IPS-NIHi7 (cell line): ENCODE measurements around the gene UBL7.

Experiments used
- DNase-seq: peaks from one replicate; pipeline ENCODE4 v3.0.0; 2012; ENCODE audit warnings: mixed read lengths; ENCODE audit errors: extremely low spot score

Gene UBL7

DNA sequence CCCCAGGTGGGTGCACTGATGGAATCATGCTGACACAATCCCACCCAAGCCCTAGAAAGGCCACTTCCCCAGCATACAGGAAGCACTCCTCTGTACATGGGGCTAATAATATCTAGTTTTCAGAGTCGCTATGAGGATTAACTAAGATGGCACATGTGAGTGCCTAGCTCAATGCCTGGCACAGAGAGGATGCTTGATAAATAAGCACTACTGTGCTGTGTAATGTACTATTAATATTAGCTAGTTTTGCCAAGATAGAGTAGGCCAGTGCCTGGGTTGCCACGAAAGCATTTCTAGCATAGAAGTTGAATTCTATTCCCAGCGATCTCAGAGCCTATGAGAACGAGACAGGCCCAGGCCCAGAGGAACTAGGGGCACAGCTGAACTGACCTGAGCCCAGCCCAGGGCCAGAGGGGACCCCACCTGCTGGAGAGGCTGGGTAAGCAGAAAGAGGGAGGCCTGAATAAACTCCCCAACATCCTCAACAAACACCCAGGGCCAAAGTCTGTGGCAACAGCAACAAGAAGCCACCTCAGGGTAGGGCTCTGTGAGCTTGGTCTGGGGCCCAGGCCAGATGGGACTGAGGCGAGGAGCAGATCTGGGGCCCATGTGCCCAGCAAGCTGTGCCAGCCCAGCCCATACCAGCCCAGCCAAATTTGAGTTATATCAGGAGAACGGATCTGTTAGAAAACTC lies 19.6 kb downstream of the UBL7 start:
- DNase-seq: no peak

DNA sequence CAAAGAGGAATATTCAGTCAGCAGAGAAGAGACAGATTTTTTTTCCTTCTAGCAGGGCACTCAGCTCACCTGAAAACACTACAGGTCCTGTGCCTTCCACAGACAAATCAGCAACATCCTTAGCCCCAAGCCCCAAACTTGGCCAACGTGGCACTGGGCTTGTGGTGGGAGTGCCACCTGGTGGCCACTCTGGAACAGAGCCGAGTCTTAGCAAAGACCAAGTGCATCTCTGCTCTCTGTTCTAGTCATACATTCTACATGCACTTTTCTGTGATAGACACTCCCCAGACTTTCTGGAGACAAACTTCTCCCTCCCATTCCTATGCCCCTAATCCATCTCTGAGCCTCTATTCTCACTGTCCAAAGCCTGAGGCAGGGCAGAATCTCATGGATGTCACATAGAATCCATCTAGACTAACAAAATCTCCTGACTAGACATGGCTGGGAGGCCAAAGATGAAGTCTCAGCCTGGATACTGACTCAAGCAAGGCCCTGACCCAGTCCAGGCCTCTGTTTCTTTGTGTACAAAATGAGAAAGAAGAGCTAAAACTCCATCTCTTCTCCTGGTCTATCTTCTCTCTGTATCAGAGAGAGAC lies 22.1 kb downstream of the UBL7 start:
- DNase-seq: peak; percentile 88

DNA sequence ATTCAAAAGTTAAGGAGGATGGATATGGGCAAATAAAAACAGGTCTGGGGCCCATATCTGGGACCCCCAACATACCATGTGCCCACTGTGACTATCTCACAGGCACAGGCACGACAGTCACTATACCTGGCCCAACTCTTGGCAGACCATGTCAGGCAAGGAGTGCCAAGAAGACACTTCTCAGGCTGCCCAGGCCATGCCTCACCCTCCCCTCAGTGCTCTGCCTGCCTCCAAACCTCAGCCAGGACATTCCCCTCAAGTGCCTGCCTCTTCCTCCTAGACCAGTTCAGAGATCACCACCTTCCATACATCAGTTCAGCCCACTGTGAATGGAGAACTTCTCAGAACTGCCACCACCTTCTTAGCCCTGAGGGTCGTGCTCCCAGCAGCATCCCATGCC lies 22.8 kb downstream of the UBL7 start:
- DNase-seq: no peak

DNA sequence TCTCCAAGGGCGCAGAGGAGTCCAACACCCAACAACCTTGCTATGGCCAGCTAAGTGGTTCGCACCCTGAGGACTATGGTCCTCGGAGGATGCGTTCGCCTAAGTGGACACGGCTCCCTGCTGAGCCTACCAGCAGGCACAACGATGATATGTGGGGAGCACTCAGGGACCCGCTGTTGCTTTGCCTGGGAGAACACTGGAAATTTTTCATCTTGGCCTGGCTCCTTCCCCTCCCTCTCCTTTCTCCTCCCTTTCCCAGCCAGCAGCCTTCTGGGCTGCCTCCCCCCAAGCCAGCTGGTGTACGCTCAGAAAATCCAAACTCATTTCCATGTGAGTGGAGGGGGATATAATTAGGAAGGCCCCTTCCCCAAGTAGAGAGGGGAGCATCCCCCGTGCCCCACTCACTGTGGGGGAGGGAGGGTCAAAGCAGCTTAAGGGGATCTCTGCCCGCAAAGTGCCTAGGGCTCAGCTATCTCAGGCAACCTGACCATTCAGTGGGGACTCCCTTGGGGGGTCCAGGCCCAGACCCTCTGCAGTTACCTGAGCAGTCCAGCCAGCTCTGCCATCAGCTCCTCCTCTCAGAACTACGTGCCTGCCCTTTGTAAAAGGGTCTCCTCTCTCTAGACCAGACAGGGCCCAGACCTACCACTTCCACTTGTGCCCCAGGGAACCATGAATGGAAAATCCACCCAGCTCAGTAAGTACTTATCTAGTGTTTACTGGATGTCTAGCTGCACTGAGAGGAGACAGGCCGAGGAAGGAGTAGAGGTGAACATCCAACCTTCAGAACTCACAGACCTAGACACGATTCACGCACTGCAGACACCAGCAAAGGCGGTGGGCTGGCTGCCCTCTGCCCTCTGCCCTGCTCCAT lies 26.5 kb downstream of the UBL7 start:
- DNase-seq: no peak

DNA sequence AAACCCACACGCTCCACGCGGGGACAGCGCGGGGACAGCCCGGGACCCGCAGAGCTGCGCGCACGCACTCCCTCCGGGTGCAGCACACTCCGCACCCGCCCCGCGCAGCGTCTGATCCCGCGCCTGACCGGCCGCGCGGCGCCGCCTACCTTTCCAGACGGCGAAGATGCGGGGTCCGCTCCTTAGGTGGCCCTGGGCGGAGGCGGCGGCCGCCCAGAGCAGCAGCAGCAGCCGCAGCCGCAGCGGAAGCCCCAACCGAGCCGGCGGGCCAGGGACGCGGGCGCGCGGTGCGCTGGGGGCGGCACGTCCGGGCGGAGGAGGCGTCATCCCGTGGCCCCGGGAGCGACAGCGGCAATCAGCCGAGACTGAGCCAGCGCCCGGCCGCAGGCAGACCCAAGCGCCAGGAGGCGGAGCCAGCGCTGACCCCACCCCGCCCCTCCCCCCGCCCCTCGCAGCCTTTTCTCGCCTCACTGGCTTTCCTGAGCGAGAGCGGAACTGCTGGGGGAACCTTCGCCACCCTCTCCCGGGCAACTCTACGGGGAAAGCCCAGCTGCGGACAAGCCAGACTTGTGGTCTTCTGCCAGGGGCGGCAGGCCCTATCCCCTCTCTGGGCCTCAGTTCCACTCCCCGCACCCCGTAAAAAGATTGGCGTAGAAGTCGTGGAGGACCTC lies 27.2 kb downstream of the UBL7 start, which contains the start of gene SEMA7A:
Gene SEMA7A, minus strand, starts transcription at position 367 of the 671 bp plus-strand sequence. Its CDS starts 40 bp downstream, at position 327.
- DNase-seq: peak; percentile 98

DNA sequence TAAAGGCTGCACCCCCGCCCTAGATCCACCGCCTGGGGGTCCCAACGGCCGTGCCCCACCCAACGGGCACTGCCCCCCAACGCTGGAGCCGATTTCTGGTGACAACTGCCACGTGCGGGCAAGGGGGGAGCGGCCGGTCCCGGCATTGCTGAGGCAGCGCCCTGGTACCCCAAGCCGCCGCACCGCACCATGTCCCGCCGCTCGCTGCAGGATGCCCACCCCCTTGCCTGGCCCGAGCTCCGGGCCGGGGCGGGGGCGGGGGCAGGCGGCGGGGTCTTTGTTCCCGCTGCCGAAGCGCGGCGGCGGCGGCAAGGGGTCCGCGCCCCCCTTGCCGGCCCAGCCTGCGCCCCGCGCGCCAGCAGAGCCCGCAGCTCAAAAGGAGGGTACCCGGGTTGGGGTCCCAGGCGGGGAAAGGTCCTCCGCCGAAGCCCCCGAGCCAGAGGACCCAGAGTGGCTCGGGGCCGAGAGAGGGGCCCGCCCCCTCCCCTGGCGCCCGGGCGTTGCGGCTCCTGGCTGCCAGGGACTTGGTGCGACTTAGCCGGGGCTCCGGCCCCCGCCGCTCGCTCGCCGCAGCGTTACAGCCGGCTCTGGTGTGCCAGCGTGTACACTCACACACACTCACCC lies 27.9 kb downstream of the UBL7 start:
- DNase-seq: peak; percentile 53

DNA sequence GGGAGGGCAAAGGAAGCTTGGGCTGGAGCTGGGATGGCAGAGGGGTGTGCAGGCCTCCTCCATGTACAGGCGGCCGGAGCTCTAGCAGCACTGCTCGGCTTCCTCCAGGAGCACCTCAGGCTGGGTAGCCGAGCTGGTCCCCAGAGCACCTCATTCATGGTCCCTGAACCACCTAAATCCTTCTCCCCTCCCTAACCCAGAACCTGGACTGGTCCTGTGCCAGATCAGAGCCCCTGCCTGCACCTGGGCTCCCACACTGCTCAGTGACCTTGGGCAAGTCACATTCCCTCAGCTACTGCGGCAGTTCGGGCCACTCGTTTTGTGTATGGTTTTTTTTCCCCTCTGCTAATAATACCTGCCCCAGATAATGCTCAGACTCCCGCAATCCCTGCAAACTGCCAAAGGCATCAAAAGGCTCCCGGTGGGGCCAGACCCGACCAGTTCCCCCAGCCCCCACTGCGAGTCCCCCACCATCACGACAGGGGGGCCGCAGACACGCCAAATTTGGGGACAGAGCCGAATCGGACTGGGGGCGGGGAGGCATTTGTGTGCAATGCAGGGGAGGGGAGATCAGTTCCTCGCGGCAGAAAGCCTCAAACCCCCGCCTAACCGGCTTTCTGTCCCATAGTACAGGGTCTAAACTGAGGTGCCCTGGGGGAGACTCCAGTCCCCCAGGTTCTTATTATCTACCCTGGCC lies 28.5 kb downstream of the UBL7 start:
- no peak for DNase-seq

DNA sequence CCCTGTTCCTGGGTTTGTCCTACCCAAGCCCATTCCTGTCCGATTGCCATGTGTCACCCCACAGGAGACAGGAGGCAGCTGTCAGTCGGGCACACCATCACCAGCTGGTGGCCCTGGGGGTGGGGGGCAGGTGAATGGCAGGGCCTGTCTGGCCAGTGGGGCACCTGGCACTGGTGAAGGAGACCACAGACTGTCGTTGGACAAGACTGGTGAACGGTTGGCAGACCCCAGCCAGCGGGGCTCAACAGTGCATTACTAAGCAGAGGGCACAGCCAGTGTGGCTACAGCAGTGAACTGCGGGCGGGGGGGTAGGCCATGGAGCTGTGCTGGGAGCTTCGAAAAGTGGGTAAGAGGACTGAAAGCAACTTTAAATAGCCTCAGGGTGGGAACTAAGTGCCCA lies 29.3 kb downstream of the UBL7 start:
- no peak for DNase-seq

DNA sequence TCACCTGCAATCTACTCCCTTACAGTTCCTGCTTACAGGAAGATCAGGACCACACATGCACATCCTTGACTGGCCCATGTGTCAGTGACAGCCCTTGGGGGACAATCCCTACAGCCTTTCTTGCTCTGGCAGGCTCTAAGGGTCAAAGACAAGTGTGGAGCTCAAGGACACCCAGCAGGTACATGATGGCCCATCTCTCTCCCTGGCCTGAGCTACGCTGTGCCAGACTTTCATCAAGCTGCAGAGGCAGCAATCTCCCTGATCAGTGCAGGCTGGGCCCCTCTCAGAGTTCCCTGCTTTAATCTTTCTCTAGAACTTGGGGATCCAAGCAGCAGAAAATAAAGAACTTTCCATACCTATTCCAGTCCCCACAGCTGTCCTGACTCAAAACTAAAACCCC lies 29.8 kb downstream of the UBL7 start:
- no peak for DNase-seq

DNA sequence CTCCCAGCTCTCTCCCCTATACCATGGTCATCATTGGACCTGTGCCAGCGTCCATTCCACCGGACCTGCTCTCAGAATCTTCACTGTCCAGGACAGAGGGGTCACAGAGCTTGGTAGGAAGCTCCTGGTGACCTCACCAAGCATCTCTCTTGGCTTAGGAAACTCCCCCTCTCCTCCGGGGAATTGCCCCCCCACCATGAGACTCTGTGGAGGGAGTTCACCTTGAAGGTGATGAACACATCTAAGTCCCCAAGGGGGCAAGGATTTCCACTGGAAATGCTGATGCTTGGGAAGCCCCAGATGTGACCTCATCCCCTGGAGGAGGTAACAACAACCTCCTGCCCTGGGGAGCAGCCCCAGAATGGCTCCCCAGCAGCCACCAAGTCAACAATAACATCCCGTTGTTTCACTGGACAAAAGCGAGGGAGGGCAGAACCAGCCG lies 30.4 kb downstream of the UBL7 start:
- DNase-seq: no peak

DNA sequence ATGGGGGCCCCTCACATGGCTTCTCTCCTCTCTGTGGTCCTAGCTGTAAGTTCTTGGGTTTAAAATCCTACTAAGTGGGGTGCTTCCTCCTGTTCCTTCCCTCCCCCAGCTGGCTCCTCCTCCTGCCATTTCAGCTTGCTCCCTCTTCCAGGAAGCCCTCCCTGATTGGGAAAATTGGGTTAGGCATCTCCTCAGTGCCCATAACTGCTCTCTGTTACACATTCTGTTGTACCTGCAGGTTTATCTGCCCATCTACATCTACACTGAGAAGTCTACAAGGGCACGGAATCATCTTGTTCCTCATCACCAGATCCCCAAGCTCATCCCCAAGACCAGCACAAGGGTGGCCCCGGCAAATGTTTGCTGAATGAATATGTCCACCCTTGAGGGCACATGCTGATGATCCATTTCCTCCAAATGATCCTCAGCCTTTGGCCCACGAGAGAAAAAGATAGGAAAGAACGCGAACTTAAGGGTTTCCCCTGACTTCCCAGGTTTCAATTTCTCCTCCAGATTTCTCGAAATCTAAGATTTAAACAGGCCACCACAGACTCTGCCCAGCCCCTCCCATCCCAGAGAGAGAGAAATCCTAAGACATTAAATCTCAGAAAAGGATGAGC lies 31.1 kb downstream of the UBL7 start:
- DNase-seq: no peak

DNA sequence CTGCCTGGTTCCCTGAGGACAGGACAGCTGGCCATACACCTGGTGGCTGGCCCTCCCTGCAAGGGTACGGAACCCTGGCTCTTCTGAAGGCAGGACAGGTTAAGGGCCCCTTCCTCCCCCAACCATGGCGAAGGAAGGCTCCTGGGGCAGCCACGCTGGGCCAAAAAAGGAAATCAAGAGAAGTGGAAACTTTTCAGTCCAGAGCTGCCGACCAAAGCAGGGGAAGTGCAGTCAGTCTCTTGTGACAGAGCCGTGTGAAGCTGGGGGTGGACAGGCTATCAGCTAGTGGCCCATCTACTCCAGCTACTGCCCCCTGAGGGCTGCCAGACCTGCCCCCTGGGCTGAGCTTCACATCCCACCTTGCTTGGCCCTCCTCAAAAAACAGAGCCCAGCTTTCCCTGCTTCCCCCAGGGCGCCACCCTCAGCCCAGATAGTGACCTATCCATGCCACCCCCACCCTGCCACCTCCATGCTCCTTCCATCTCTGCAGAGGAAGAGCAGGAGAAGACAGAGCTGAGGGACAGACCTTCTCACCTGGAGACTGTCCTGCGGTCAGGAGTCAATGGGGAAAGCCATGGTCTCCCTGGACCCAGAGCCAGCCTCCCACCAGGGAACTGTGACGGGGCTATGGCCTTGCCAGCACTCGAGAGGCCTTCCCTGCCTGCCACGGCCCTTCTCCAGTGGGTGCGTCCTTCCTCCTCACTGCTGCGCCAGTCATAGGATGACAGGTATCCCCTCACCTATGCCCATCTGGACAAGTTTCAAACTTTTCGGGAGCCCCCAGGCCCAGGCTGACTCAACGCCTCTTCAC lies 31.8 kb downstream of the UBL7 start:
- DNase-seq: no peak

DNA sequence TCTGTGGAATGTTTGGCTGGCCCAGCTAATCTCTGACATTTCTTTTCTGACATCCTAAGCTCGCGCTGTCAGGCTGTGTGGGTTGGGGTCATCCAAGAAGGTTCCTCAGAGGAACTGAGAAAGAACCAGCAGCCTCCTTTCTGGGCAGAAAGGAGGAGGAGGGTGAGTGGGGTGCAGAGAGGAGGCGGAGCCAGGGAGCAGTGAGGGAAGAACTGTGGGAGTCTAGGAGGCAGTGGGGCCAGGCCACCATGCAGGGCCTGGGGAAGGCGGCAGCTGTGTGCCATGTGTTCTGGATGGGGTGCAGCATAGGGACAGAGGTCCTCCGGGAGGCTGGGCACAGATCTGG lies 32.5 kb downstream of the UBL7 start:
- no peak for DNase-seq

DNA sequence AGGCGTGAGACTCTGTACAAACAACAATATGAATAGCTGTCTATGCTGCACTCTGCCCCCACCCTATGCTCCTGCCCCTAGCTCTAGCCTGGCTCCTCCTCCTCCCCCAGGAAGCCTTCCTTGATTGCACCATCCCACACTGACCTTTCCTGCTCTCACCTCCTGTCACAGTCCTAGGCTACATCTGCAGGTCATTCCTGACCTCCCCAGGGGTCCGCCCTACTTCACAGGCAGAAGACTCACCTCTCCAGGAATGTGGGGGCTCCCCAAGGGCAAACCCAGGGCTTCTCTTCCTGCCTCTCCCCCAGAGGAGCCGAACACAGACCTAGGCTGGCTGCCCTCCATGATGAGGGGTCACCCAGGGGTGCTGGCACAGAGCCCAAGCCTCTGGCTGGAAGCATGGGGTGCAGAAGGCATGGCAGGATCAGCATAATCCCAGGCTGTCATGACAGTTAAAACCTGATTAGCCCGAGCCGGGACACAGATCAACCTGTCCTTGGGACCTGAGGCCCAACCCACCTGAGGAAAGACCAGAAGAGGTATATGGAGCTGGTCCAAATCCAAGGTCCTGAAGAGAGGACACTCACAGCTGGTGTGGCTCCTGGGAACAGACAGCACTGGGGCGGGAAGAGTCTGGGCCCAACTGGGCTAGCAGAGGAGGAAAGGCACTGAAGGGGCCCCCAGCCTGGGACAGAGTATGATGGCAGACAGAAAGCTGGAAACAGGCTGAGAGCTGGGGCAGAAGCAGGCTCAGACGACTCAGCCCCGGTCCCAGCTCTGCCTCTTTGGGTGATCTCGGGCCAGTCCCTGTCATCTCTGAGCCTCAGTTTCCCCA lies 33.1 kb downstream of the UBL7 start:
- no peak for DNase-seq

DNA sequence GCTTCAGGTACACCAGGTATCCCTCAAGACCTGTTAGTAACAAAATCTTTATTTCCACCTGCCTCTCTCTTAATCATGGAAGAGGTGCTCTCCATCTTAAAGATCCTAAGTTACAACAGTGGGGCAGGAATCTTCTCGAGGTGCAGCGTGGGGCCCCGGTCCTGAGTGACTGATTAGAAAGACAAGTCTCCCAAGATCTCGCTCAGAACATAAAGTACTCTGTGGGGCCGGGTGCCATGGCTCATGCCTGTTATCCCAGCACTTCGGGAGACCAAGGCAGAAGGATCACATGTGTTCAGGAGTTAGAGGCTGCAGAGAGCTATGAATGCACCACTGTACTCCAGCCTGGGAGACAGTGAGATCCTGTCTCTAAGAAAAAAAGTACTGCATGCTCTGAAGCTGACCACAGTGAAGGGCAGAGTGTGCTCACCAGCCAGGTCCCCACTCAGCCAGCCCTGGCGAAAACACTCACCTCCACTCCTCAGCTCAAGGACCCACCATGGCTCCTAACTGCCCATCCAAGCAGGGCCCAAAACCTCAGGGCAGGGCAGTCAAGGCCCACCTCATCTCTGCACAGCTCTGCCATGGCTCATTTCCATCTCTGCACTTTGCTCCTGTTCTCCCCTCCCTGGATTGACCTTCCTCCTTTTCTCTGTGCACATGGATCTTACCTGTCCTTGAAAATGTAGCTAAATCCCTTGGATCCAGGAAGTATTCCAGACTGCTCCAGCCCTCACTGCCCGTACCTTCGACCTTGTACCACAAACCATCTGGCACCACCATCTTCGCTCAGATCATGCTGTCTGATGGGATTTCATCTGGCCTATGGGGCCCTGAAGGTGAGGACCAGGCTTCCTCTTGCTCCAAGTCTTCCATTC lies 34.3 kb downstream of the UBL7 start:
- DNase-seq: no peak

DNA sequence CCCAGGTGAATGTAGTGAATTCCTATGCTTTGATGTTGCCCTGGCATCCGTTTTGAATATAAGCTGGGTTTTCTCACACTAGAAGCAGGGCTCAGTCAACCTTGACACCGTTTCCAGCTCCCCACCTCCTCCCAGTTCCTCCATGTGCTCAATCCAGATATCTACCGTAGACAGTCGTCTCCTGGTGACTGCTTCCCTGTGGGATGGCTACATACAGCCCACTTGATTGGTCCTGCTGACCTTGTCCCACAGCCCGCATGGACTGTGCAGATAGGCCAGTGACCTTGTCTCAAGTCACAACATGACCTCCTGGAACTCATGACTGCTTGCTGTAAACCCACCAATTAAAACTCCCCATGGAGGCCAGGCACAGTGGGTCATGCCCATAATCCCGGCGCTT lies 35.3 kb downstream of the UBL7 start:
- DNase-seq: no peak

DNA sequence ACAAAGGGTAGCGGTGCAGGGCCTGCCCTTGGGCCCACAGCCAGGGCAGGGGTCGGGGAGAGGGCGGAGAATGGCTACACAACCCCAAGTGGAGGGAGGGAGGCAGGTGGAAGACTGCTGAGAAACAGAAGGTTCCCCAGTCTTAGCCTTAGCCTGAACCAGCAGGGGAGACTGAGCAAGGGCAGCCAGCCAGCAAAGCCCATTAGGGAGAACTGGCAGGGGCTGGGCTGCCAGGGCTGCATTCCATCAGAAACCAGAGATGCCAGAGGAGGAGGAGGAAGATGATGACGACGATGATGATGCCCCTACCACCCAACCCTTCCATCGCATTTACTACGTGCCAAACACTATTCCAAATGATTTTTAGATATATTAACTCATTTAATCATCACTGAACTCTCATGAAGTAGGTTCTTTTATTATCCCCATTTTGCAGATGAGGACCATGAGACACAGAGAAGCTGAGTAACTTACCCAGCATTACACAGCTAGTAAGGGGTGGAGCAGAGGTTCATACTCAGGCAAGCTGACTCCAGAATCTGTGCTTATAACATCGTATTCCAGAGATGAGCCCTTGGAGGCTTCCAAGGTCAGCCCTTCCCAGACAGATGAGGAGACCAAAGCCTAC lies 35.9 kb downstream of the UBL7 start:
- no peak for DNase-seq
